K562 (cell line): Measurements from ENCODE around the gene TMCO4. TPM values are rescaled to one million over a fixed set of nuclear protein-coding genes. Genes with fewer than 3 reads are reported as not detected.

ENCODE experiments used
- ATAC-seq: fragments of 200-7000 bp; cut with Tn5 transposase; 3 replicates; pipeline ENCODE4 v1.9.1; 2020; ENCODE audit warnings: moderate library complexity
- BruUV-seq: library from RNA; stranded (reverse); fragments of 400-500 nt; replicated peaks from 2 replicates; lab custom pipeline; 2021; lab: Mats Ljungman, UMichigan
- CTCF ChIA-PET: fragments of 300-600 bp; formaldehyde crosslinking; extraction: SDS; loops from one replicate; lab custom pipeline; 2021; ENCODE audit warnings: low intra/inter-chr PET ratio; lab: Yijun Ruan, JAX
- POLR2A ChIA-PET: fragments of 300-600, 350-650 bp; sonication (Branson Sonifier 250); formaldehyde crosslinking; extraction: SDS; loops from one replicate; lab custom pipeline; 2021; ENCODE audit warnings: antibody characterized with exemption, inconsistent platforms; lab: Yijun Ruan, JAX
- DNase-seq, 4 experiments: peaks; one replicate each; pipeline versions ENCODE4 v3.0.0 to v3.0.0-alpha.2; 2011 to 2018; ENCODE audit warnings: low spot score in 3 of 4, mixed read lengths in 3 of 4; ENCODE audit errors: extremely low read depth in 1 of 4
- FAIRE-seq: peaks from 2 replicates; lab custom pipeline; 2011; peaks lifted over from hg19 to GRCh38; lab: Jason Lieb, UNC
- H2AFZ ChIP-seq: 2 replicates; pipeline ENCODE4 v1.6.0; 2011; ENCODE audit warnings: low read depth, low read length, control low read depth, inconsistent platforms
- H3K27ac ChIP-seq: fragments of 200-600 bp; 3 replicates; pipeline ENCODE4 v1.8.0; 2011; ENCODE audit warnings: low read depth, mild to moderate bottlenecking, control low read depth, inconsistent platforms, low read length, moderate library complexity, mixed read lengths; ENCODE audit errors: extremely low read depth
- H3K27me3 ChIP-seq, 2 experiments: fragments of 300-600 bp in 1 of 2; 2 replicates in 1 of 2; 3 replicates in 1 of 2; pipeline versions ENCODE4 v1.6.0 to v1.8.0; 2011; ENCODE audit warnings: inconsistent platforms in 2 of 2, low read length in 2 of 2, mild to moderate bottlenecking in 1 of 2, mixed read lengths in 1 of 2, moderate library complexity in 1 of 2; ENCODE audit not compliant: control insufficient read depth in 2 of 2, insufficient read depth in 2 of 2
- H3K36me3 ChIP-seq: fragments of 300-600 bp; 3 replicates; pipeline ENCODE4 v1.8.0; 2011; ENCODE audit warnings: mild to moderate bottlenecking, low read length, inconsistent platforms; ENCODE audit not compliant: control insufficient read depth, insufficient read depth
- H3K4me1 ChIP-seq, 2 experiments: fragments of 200-600 bp in 1 of 2; replicated peaks in 1 of 2; 2 replicates in 1 of 2; 3 replicates in 1 of 2; pipeline versions ENCODE4 v1.5.1 to v1.8.0; 2011; ENCODE audit warnings: inconsistent platforms in 2 of 2, low read length in 2 of 2, mild to moderate bottlenecking in 1 of 2, mixed read lengths in 1 of 2, moderate library complexity in 1 of 2; ENCODE audit not compliant: control insufficient read depth in 2 of 2, insufficient read depth in 2 of 2
- H3K4me2 ChIP-seq: 2 replicates; pipeline ENCODE4 v1.6.1; 2011; ENCODE audit warnings: low read length, control low read depth, inconsistent platforms, mixed read lengths; ENCODE audit not compliant: insufficient read depth
- H3K4me3 ChIP-seq: fragments of 200-600 bp; sonication (generic), shearing (Covaris generic); 2 replicates; pipeline ENCODE4 v1.5.1; 2016; ENCODE audit warnings: control low read depth, inconsistent platforms
- H3K79me2 ChIP-seq: fragments of 200-600 bp; 3 replicates; pipeline ENCODE4 v1.8.0; 2011; ENCODE audit warnings: low read length, inconsistent platforms; ENCODE audit not compliant: control insufficient read depth, insufficient read depth
- H3K9ac ChIP-seq, 2 experiments: 2 replicates each; pipeline versions ENCODE4 v1.6.0 to v1.6.1; 2011; ENCODE audit warnings: low read depth in 2 of 2, low read length in 2 of 2, control low read depth in 1 of 2, inconsistent platforms in 1 of 2, mild to moderate bottlenecking in 1 of 2, mixed read lengths in 1 of 2; ENCODE audit not compliant: insufficient read depth in 1 of 2
- H3K9me1 ChIP-seq: one replicate; pipeline ENCODE4 v1.6.0; 2011; ENCODE audit warnings: inconsistent platforms, mild to moderate bottlenecking, low read length, moderate library complexity; ENCODE audit not compliant: control insufficient read depth, insufficient read depth
- H3K9me3 ChIP-seq: replicated peaks from 2 replicates; pipeline ENCODE4 v1.5.1; 2011; ENCODE audit warnings: low read depth, low read length, inconsistent platforms; ENCODE audit not compliant: control insufficient read depth, insufficient read depth
- H4K20me1 ChIP-seq: replicated peaks from 2 replicates; pipeline ENCODE4 v1.6.1; 2011; ENCODE audit warnings: low read length, inconsistent platforms, mixed read lengths; ENCODE audit not compliant: control insufficient read depth, insufficient read depth
- ZNF395 ChIP-seq: fragments of 200-800 bp; sonication (Bioruptor generic); IDR thresholded peaks from 2 replicates; pipeline ENCODE4 v1.6.1; 2017; ENCODE audit warnings: missing genetic modification characterization, missing compliant biosample characterization
- WGBS: fragments of 100-300 bp; shearing (Covaris generic); methylation state at CpG from one replicate; pipeline ENCODE4 v1.1.6; 2016; ENCODE audit warnings: low coverage, mixed read lengths; ENCODE audit not compliant: insufficient coverage; ENCODE audit errors: missing lambda C conversion rate; 5-methylcytosine and 5-hydroxymethylcytosine counted together
- in situ Hi-C: fragments of 300-500 bp; cut with MboI; formaldehyde crosslinking; loops from 4 replicates; pipeline ENCODE4 v1.15.0; 2018; ENCODE audit warnings: inconsistent platforms, mixed read lengths
- intact Hi-C: fragments of 100-400 bp; cut with micrococcal nuclease; formaldehyde crosslinking; loops from 2 replicates; pipeline ENCODE4 v1.14.2; 2022
- polyA plus RNA-seq, 8 experiments: library from polyadenylated mRNA; depleted of rRNA in 4 of 8; stranded (reverse) in 5 of 8; unstranded in 3 of 8; fragments of >200 nt; fragmentation: Nextera tagmentation in 2 of 8; fragmentation: Illumina TruSeq in 1 of 8; extraction: Ambion mirVana in 2 of 8; extraction: Trizol in 1 of 8; gene quantifications; 2 replicates each; pipeline versions ENCODE4 v1.2.1 to v1.2.3, GENCODE V29; 2011 to 2014; ENCODE audit warnings: inconsistent platforms in 1 of 8, missing spikeins in 1 of 8
- total RNA-seq, 7 experiments: library from RNA; depleted of rRNA in 6 of 7; stranded (reverse); fragments of >200 nt in 6 of 7; fragmentation: Illumina TruSeq in 2 of 7; extraction: Trizol in 2 of 7; gene quantifications; 2 replicates each; pipeline versions ENCODE4 v1.2.1 to v1.2.3, GENCODE V29; 2011 to 2021; ENCODE audit warnings: low replicate concordance in 1 of 7
- TF ChIP-seq, protein P1 (sequence below): sonication (generic); formaldehyde crosslinking; IDR thresholded peaks from 2 replicates; pipeline ENCODE4 v1.8.0; 2023; ENCODE audit warnings: missing genetic modification reagents, mild to moderate bottlenecking, borderline replicate concordance

Gene TMCO4
- total and polyA plus RNA-seq, 9 of the 15 experiments (the other 6 are each of a cell fraction or from before 2014, with no cell fraction given), result 0.06 to 2.1 (median 1.2) TPM

GRCh38 chr1:19720973-19721372, 78.7 kb downstream of the TMCO4 start:
- no peaks in the 10 kb centered on the region for H3K9me1 ChIP-seq
- ChIA-PET CTCF (no interaction called here), POLR2A (no interaction called here)
- H3K27me3 ChIP-seq, result peaks cover 20 to 42% of the 10 kb centered on the region in 2 experiments; a peak in 4 of 5 replicates
- in situ Hi-C loops, result no loop called here
- no peak overlapping the region for H3K9ac ChIP-seq
- ATAC-seq (no peak), DNase-seq (no peak)
- intact Hi-C loops, result no loop called here
- H3K4me1 ChIP-seq, result no peaks in the 10 kb centered on the region
- H3K9me3 ChIP-seq, result no peaks in the 10 kb centered on the region
- TF ChIP-seq ZNF395 (CRISPR knock-in tag), result no peak
- TF ChIP-seq, protein P1, sequence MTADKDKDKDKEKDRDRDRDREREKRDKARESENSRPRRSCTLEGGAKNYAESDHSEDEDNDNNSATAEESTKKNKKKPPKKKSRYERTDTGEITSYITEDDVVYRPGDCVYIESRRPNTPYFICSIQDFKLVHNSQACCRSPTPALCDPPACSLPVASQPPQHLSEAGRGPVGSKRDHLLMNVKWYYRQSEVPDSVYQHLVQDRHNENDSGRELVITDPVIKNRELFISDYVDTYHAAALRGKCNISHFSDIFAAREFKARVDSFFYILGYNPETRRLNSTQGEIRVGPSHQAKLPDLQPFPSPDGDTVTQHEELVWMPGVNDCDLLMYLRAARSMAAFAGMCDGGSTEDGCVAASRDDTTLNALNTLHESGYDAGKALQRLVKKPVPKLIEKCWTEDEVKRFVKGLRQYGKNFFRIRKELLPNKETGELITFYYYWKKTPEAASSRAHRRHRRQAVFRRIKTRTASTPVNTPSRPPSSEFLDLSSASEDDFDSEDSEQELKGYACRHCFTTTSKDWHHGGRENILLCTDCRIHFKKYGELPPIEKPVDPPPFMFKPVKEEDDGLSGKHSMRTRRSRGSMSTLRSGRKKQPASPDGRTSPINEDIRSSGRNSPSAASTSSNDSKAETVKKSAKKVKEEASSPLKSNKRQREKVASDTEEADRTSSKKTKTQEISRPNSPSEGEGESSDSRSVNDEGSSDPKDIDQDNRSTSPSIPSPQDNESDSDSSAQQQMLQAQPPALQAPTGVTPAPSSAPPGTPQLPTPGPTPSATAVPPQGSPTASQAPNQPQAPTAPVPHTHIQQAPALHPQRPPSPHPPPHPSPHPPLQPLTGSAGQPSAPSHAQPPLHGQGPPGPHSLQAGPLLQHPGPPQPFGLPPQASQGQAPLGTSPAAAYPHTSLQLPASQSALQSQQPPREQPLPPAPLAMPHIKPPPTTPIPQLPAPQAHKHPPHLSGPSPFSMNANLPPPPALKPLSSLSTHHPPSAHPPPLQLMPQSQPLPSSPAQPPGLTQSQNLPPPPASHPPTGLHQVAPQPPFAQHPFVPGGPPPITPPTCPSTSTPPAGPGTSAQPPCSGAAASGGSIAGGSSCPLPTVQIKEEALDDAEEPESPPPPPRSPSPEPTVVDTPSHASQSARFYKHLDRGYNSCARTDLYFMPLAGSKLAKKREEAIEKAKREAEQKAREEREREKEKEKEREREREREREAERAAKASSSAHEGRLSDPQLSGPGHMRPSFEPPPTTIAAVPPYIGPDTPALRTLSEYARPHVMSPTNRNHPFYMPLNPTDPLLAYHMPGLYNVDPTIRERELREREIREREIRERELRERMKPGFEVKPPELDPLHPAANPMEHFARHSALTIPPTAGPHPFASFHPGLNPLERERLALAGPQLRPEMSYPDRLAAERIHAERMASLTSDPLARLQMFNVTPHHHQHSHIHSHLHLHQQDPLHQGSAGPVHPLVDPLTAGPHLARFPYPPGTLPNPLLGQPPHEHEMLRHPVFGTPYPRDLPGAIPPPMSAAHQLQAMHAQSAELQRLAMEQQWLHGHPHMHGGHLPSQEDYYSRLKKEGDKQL (CRISPR knock-in tag), result no peak
- TF ChIP-seq, all 486 proteins: peak for 0
- no peak overlapping the region for H3K4me2 ChIP-seq
- no peak overlapping the region for H3K4me3 ChIP-seq
- FAIRE-seq, result no peak
- WGBS, result 3% methylated on average over 4 of the region's 4 CpGs
- H2AFZ ChIP-seq, result no peak overlapping the region
- H3K27ac ChIP-seq, result no peak overlapping the region
- no TSS peak for BruUV-seq
- H3K36me3 ChIP-seq, result no peaks in the 10 kb centered on the region
- no peaks in the 10 kb centered on the region for H3K79me2 ChIP-seq
- H4K20me1 ChIP-seq, result peaks cover 7% of the 10 kb centered on the region; the same call in 1 of the 2 replicates
